HPDE6-E6E7 (cell line): Measurements from ENCODE around the gene ZNF280C.

Source experiments
- DNase-seq: peaks from one replicate; pipeline ENCODE4 v3.0.0; 2011; ENCODE audit warnings: missing footprints; ENCODE audit errors: extremely low spot score

ZNF280C gene

DNA sequence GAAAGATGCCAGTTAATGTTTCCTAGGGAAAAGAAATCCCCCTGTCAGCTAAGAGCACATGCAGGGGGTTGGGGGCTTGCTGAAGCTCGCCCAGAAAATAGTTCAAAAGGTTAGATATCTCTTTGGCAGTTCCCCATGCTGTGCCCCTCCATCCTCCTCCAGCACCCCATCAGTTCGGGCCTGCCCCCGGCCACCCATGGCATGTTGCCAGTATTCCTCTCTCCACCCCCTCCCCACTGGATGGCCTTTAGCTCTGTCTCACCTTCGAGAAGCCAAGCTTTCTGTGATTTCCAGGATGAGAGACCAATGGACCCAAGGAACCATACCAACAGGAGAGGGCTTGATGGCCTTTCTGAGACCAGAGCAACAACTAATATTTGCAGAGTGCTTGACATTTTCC lies 91.8 kb downstream of the ZNF280C start:
- DNase-seq: no peak

DNA sequence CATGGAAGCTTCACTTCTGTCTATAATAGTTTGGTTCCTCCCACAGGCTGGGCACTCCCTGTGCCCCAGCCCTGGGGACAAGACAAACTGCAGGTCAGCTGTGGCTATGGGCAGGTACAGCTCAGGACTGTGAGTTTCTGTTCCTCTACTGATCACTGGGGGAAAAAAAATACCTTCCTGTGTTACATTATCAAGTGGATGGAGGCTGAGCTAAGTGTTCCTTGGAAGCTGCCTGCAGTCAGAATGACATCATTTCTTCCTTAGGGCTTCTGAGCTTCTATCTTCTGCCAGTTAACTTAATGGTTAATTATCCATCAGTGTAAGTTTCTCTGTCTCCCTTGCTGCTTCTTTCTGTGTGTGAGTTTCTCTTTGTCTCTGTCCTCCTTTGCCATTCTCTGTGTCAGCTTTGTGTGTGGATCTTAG lies 92.3 kb downstream of the ZNF280C start:
- DNase-seq: no peak

GRCh38 chrX:130174937-130175336 lies 93.8 kb downstream of the ZNF280C start:
- DNase-seq: no peak

GRCh38 chrX:130174045-130174704 lies 94.5 kb downstream of the ZNF280C start:
- no peak for DNase-seq

- DNase-seq: no peak
Observed at GRCh38 chrX:130173190-130173895, 95.4 kb downstream of the ZNF280C start.

- DNase-seq: no peak
Observed at GRCh38 chrX:130172127-130172845, 96.4 kb downstream of the ZNF280C start.

DNA sequence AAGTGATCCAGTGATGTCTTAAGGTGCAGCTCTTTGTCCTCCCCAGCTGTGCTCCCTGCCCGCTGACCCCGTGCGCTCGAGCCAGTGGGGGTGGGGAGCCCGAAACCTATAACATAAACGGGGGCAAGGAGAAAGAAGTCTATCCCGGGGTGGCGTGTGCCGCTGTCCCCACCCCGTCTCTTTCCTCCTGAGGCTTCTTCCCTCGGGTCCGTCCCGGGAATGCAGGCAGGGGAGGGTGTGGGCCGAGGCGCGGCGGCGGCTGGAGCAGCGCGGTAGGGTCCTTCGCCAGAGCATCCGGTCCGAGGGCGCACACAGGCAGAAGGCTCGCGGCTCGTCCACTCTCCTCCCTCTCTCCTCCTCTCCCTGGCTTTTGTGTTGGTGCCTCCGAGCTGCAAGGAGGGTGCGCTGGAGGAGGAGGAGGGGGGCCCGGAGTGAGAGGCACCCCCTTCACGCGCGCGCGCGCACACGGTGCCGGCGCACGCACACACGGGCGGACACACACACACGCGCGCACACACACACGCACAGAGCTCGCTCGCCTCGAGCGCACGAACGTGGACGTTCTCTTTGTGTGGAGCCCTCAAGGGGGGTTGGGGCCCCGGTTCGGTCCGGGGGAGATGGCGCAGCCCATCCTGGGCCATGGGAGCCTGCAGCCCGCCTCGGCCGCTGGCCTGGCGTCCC lies 97.1 kb downstream of the ZNF280C start, which contains the start of gene RAB33A:
Gene RAB33A, plus strand, starts transcription at position 517 of the 681 bp plus-strand sequence. Its CDS starts 101 bp downstream, at position 618.
- DNase-seq: no peak

DNA sequence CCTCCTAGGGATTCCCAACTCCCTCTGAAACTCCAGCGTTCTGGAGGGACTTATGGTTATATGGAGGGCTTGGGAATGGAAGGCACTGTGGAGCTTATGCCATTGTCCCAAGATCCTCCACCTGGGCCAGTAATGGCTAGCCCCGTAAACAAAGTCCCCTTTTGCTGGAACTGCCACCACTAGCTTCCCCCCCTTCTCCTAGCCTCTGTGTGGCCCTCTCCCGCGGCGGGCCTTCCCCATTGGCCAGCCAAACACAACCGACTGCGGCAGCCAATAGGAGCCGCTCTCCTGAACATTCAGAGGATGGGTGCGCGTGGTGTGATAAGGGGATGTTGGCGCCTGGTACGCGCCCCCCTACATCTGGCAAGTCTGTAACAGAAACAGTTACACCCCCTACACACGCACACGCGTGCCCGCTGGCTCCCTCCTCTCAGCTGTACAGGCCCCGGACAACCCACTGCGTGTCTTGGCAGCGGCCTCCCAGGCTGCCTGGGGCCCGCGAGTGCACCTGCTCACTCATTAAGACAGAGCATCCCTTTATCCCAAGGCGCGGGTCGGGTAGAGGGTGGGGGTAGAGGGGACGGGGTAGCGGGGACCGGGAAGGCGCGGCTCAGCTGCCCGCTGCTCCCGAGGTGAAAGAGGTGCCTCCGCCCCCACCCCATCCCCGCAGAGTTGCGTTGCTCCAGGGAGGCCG lies 97.8 kb downstream of the ZNF280C start:
- DNase-seq: no peak

GRCh38 chrX:130167040-130167439 lies 101.7 kb downstream of the ZNF280C start:
- DNase-seq: no peak

DNA sequence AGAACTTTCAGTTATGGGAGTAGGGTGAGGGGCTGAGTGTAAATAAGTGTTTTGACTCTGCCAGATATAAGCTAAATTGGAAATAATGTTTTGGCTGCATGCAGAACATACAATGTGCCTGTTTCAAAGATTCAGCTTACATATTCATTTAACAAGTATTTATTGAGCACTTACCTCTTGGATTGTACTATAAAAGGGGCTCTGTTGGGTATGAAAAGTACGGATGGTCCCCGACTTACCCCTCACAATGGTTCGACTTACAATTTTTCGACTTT lies 102.3 kb downstream of the ZNF280C start:
- no peak for DNase-seq

GRCh38 chrX:130165703-130166502 lies 102.8 kb downstream of the ZNF280C start, which contains the start of gene AIFM1:
TSS of gene AIFM1 (minus strand) at chrX:130165841. CDS start at chrX:130165656, 185 bp downstream.
- DNase-seq: peak; percentile 72

- DNase-seq: no peak
Observed at GRCh38 chrX:130165181-130165702, 103.5 kb downstream of the ZNF280C start.

- DNase-seq: no peak
Observed at GRCh38 chrX:130163398-130163797, 105.3 kb downstream of the ZNF280C start.

DNA sequence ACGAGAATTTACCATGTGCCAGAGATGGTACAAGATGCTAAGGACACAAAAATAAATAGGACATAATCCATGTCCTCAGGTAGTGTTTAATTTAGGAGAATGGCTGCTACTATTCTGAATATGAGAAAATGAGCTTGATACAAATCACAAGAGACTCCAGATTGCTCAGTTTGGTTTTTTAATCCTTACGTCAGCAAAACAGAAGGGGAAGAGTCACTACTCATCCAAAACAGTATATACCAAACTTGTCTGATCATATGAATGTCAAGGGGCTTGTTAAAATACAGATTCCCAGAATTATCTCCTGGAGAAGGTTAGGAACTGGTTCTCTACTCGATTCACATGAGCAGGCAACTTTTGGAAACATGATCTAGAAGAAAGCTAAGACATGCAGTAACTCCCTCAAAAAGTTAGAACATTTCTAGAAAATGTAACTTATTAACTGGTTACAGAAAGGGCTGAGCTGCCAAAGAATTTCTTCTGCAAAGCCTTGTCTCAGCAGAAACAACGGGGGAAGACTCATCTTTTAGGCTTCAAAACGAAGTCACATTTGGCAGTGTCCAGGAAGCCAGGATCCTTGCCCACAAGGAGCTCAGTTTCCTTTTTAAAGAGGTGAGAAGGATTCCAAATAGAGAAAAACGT lies 106.5 kb downstream of the ZNF280C start:
- DNase-seq: no peak

- no peak for DNase-seq
Observed at GRCh38 chrX:130159776-130160175, 108.9 kb downstream of the ZNF280C start.

- DNase-seq: no peak
Observed at GRCh38 chrX:130158311-130158710, 110.4 kb downstream of the ZNF280C start.

DNA sequence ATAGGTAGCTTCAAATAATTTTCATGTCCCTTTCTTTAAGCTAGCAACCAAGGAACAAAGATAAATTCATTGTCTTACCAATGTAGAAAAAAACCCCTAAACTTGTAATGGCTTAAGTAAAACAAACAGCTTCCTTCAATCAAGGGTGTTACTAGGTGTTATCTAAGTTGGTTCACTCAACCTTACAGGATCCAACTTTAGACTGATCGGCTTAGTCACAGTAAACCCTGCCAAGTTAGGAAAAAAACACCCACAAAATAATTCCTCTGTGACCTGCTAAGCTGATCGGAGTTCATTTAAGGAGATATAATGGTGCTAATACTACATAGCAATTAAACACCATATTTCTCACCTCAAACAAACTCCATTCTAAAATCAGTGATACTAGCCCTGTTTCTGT lies 113.1 kb downstream of the ZNF280C start:
- no peak for DNase-seq
